GM12872 (cell line): ENCODE data around the gene SUPT5H.

Experiments used
- TF ChIP-seq, protein P1 (sequence below): IDR thresholded peaks from 3 replicates; pipeline ENCODE4 v1.5.1; 2011; ENCODE audit warnings: low read depth, mild to moderate bottlenecking, low read length, moderate library complexity; ENCODE audit not compliant: insufficient read depth

The SUPT5H gene

DNA sequence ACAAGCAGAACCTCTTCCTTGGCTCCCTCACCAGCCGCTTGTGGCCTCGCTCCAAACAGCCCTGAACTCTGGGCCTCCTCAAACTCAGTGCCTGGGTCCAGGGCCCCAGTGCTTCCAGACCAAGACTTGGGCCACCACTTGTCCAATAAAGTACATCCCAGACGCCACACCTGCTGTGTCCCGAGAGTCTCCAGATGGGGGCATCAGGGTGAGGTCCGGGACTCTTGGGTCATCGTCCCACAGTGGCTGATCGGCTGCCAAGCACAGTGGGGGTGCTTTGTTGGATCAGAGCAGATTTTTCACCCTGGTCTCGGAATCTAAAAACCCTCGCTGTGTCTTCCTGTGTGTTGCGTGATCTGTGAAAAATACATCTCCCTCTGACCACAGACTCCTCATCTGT lies 44.4 kb downstream of the SUPT5H start:
- TF ChIP-seq, protein P1, sequence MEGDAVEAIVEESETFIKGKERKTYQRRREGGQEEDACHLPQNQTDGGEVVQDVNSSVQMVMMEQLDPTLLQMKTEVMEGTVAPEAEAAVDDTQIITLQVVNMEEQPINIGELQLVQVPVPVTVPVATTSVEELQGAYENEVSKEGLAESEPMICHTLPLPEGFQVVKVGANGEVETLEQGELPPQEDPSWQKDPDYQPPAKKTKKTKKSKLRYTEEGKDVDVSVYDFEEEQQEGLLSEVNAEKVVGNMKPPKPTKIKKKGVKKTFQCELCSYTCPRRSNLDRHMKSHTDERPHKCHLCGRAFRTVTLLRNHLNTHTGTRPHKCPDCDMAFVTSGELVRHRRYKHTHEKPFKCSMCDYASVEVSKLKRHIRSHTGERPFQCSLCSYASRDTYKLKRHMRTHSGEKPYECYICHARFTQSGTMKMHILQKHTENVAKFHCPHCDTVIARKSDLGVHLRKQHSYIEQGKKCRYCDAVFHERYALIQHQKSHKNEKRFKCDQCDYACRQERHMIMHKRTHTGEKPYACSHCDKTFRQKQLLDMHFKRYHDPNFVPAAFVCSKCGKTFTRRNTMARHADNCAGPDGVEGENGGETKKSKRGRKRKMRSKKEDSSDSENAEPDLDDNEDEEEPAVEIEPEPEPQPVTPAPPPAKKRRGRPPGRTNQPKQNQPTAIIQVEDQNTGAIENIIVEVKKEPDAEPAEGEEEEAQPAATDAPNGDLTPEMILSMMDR: no peak

DNA sequence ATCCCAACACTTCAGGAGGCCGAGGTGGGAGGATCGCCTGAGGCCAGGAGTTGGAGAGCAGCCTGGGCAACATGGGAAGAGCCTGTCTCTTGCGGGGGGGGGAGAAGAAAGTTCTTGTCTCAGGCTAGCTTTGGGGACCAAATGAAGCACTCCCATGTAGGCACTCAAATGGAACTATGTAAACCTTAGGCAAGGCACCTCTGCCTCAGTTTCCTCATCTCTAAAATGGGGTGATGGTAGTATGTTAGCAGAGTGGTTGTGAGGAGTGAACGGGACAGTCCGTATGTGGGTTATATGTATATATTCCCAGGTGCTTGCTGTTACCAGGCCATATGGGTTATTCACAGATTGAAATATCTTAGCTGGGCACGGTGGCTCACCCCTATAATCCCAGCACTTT lies 46.8 kb downstream of the SUPT5H start:
- TF ChIP-seq, protein P1: no peak

DNA sequence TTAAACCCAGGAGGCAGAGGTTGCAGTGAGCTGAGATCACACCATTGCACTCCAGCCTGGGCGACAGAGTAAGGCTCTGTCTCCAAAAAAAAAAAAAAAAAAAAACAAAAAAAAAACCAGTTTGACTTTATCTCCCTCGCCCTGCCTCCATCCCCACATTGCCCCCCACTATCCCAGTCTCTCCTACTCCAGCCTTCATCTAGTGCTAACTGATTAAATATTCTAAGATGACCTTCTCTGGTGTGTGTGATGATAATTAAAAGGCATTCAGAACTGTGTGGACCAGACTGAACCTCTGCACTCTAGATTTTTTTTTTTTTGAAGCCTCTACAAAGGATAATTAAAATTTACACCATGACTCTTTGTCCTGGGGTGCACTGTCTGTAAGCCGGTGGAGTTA lies 47.4 kb downstream of the SUPT5H start:
- TF ChIP-seq, protein P1: no peak

DNA sequence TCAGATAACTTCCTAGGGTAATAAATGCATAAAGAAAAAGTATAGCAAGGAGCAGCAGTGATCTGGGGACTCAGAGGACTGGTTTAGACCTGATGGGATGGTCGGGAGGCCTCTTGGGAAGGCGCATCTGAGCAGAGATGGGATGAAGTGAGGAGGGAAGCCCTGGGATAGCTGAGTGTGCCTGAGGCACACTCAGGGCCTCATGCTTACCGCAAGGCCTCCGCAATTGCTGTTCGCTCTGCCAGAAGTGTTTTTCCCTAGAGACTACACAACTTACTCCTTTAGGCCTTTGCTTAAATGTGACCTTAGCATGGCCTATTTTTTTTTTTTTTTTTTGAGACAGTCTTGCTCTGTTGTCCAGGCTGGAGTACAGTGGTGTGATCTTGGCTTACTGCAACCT lies 49.3 kb downstream of the SUPT5H start:
- TF ChIP-seq, protein P1: no peak

DNA sequence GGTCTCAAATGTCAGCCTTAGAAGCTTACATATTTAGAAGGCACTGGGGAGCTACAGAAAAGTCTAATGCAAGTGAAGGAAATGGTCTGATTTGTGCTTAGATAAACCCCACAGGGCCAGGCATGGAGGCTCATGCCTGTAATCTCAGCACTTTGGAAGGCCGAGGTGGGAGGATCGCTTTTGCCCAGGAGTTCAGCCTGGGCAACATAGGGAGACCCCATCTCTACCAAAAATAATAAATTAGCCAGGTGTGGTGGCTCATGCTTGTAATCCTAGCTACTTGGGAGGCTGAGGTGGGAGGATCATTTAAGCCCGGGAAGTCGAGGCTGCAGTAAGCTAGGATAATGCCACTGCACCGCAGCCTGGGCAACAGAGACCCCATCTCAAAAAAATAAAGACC lies 50.7 kb downstream of the SUPT5H start:
- TF ChIP-seq, protein P1: no peak

DNA sequence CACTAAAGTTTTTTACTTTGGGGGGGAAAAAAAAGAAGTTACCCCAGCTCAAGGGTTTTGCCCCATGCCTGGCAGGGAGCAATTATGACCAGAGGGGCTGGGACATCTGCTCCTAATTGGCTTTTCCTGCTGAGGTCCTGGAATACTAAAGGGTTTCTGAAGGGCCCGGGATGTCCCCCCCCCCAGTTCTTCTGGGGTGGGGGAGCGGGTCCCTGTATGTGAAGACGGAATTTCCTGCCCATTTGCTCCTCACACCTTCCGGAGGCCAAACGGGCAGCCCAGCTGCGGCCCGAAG lies 52.3 kb downstream of the SUPT5H start:
- TF ChIP-seq, protein P1: no peak

DNA sequence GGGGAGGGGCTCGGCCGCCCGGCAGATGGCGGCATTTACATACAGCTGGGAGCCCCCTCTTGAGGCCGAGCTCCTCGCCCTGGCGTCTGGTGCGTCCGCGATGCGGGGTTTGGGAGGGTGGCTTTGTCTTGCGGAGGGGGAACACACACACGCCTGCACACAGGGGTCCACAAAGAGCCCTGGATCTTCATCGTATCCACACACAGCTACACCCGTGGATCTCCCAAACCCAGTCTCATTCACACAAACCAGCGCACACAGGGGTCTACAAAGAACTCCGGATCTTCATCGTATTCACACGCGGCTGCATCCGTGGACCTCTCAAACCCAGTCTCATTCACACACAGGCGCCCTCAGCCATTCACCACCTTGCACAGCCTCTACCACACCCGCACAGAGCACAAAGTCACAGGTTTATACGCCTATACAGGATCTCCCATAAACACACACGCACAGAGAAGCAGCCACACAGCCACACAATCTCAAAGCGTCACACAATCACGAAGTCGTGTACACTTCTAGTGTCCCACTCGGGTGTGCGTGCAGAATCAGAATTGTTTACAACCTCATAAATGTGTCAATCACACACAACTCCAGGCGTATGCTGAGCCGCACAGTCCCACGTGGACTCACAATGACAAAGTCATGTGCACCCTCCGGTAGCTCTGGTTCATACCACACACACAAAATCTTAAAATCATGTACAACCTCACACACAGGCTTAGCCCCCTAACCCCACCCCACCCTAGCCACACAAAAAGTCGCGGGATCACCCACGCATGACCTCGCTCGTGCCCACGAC lies 52.8 kb downstream of the SUPT5H start:
- TF ChIP-seq, protein P1: peak; percentile 31; the same call in 2 of the 3 replicates
